ENCODE measurements around the gene SSUH2. TPM values are rescaled to one million over a fixed set of nuclear protein-coding genes. Genes with fewer than 3 reads are reported as not detected.

Gene SSUH2
- total RNA-seq, 1 experiment from 2014 or later: 0.94 TPM

DNA sequence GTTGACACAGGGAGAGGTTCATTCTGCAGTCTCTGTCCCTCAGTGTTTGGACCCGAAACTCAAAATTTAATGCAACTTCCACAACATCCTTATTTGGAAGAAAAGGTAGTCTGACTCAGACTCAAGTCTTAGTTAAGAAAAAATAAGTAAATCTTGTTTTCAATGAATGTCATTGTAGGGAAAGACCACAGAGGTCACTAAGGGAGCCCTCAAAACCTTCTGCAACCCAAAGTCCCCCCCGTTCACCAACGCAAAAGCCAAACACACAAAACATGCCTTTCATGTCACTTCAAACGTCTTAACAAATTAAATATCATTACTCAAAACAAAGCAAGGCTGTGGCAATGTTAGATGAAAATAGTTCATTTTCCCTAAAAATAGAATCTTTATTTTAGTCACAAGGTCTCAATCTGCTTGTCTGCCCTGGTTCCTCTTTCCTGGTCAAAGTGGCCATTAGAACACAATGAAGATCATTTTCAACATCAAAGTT is 20.9 kb upstream of the SSUH2 start (continued):
- TF ChIP-seq, protein P1, sequence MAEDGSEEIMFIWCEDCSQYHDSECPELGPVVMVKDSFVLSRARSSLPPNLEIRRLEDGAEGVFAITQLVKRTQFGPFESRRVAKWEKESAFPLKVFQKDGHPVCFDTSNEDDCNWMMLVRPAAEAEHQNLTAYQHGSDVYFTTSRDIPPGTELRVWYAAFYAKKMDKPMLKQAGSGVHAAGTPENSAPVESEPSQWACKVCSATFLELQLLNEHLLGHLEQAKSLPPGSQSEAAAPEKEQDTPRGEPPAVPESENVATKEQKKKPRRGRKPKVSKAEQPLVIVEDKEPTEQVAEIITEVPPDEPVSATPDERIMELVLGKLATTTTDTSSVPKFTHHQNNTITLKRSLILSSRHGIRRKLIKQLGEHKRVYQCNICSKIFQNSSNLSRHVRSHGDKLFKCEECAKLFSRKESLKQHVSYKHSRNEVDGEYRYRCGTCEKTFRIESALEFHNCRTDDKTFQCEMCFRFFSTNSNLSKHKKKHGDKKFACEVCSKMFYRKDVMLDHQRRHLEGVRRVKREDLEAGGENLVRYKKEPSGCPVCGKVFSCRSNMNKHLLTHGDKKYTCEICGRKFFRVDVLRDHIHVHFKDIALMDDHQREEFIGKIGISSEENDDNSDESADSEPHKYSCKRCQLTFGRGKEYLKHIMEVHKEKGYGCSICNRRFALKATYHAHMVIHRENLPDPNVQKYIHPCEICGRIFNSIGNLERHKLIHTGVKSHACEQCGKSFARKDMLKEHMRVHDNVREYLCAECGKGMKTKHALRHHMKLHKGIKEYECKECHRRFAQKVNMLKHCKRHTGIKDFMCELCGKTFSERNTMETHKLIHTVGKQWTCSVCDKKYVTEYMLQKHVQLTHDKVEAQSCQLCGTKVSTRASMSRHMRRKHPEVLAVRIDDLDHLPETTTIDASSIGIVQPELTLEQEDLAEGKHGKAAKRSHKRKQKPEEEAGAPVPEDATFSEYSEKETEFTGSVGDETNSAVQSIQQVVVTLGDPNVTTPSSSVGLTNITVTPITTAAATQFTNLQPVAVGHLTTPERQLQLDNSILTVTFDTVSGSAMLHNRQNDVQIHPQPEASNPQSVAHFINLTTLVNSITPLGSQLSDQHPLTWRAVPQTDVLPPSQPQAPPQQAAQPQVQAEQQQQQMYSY (CRISPR knock-in tag; IDR thresholded peaks at IDR 0.05): no peak
- TF ChIP-seq TEAD4 (CRISPR knock-in tag; IDR thresholded peaks at IDR 0.05) (no peak), ETV6 (CRISPR knock-in tag; IDR thresholded peaks at IDR 0.05) (no peak), KAT7 (CRISPR knock-in tag; IDR thresholded peaks at IDR 0.05; ENCODE audit: borderline replicate concordance) (no peak), JUN (CRISPR knock-in tag; IDR thresholded peaks at IDR 0.05) (no peak), ZNF671 (CRISPR knock-in tag; IDR thresholded peaks at IDR 0.05) (no peak), NFE2L1 (CRISPR knock-in tag; IDR thresholded peaks at IDR 0.05) (no peak), TCF7 (CRISPR knock-in tag; IDR thresholded peaks at IDR 0.05; ENCODE audit: low read depth) (no peak), ZNF232 (CRISPR knock-in tag; IDR thresholded peaks at IDR 0.05) (no peak)
- TF ChIP-seq, protein P2, sequence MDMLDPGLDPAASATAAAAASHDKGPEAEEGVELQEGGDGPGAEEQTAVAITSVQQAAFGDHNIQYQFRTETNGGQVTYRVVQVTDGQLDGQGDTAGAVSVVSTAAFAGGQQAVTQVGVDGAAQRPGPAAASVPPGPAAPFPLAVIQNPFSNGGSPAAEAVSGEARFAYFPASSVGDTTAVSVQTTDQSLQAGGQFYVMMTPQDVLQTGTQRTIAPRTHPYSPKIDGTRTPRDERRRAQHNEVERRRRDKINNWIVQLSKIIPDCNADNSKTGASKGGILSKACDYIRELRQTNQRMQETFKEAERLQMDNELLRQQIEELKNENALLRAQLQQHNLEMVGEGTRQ (CRISPR knock-in tag; IDR thresholded peaks at IDR 0.05): no peak

DNA sequence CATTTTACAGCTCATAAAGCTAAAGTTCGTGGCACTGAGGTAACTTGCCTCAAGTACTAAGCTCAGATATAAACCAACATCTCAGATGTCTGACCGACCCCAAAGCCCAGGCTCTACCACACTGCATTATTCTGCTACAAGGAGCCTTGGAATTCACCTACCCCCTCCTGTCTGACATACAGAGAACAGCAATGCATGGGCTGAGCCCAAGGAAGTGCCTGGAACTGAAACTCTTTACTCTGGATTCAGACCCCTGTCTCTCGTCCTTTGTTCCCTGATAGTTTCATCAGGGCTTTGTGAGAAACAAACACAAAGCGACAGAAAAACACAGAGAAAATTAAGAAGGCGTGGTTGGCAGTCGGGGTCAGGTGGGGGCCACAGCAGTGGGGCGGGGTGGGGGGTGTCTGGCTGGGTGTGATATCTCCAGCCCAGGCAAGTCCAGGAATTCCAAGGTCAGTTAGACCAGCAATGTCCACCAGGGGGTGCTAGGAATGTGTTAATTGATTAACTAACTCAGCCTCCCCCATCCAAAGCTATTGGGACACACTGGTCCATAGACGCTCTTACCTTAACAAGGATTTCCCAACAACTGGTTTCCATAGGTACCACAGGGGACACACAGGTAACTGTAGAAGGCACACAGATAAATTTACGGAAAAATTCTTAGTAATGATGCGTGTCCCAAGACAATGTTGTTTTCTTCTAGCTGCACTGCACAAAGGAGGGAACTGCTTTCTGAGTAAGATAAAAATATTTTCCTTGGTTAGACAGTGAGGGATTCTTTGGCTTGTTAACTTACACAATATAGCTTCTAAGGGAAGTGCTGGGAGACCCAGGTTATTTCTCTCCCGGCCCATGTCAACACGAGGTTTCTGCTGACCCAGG is 18.8 kb upstream of the SSUH2 start:
- no peak overlapping the region for H3K4me3 Mint-ChIP-seq
- TF ChIP-seq, protein P3, sequence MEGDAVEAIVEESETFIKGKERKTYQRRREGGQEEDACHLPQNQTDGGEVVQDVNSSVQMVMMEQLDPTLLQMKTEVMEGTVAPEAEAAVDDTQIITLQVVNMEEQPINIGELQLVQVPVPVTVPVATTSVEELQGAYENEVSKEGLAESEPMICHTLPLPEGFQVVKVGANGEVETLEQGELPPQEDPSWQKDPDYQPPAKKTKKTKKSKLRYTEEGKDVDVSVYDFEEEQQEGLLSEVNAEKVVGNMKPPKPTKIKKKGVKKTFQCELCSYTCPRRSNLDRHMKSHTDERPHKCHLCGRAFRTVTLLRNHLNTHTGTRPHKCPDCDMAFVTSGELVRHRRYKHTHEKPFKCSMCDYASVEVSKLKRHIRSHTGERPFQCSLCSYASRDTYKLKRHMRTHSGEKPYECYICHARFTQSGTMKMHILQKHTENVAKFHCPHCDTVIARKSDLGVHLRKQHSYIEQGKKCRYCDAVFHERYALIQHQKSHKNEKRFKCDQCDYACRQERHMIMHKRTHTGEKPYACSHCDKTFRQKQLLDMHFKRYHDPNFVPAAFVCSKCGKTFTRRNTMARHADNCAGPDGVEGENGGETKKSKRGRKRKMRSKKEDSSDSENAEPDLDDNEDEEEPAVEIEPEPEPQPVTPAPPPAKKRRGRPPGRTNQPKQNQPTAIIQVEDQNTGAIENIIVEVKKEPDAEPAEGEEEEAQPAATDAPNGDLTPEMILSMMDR (IDR thresholded peaks at IDR 0.05): peak; percentile 70
- TF ChIP-seq ZNF219 (CRISPR knock-in tag; IDR thresholded peaks at IDR 0.05; ENCODE audit: borderline replicate concordance): no peak
- no peak for TF ChIP-seq GTF2I (CRISPR knock-in tag; conservative IDR thresholded peaks at IDR 0.05)
- no peak for TF ChIP-seq SOX15 (CRISPR knock-in tag; IDR thresholded peaks at IDR 0.05)
- TF ChIP-seq ATF1 (CRISPR knock-in tag; IDR thresholded peaks at IDR 0.05): no peak
- no peak overlapping the region for H3K27ac Mint-ChIP-seq
- ChIA-PET CTCF (interaction anchor here (0.5 to 3.1 kb wide), 25 partner anchors 11 to 339 kb away, joined by 3 to 21 read pairs (median 4); partner anchors contain the start of genes CAV3 and OXTR), POLR2A (no interaction called here)
- H3K27me3 Mint-ChIP-seq (ENCODE audit: low read depth): peaks cover 52% of the 10 kb centered on the region
- H3K36me3 Mint-ChIP-seq: no peaks in the 10 kb centered on the region
- H3K4me1 Mint-ChIP-seq: peaks cover 9% of the 10 kb centered on the region
- DNase-seq (ENCODE audit: low spot score) (peak; percentile 95), ATAC-seq (peak; percentile 92)
- no peaks in the 10 kb centered on the region for H3K9me3 Mint-ChIP-seq

DNA sequence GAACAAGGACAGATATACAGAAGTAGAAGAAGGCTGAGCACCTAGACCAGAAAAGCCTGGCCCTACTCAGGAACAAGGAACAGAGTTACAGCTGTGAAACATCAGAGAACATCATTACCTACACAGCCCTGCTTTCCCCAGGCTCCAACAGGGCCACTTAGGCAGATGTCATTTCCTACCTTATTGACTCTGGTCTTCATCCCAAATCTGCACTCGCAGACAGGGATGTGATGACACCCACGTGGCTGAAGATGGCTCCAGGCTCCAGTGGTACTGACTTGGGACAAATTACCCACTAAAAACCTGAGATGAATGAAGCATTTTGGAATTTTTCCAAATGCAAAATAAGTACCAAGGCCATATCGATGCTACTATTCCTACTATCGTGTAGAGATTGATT is 18.0 kb upstream of the SSUH2 start:
- no peak overlapping the region for H3K27ac Mint-ChIP-seq
- peaks cover 9% of the 10 kb centered on the region for H3K4me1 Mint-ChIP-seq
- ChIA-PET CTCF (interaction anchor here (1.5 to 3.1 kb wide), 9 partner anchors 12 to 107 kb away, joined by 3 to 21 read pairs (median 8); partner anchors contain the start of genes CAV3 and OXTR), POLR2A (no interaction called here)
- peaks cover 52% of the 10 kb centered on the region for H3K27me3 Mint-ChIP-seq (ENCODE audit: low read depth)
- H3K9me3 Mint-ChIP-seq: no peaks in the 10 kb centered on the region
- DNase-seq (ENCODE audit: low spot score) (no peak), ATAC-seq (no peak)
- H3K4me3 Mint-ChIP-seq: no peak overlapping the region
- TF ChIP-seq CREM (CRISPR knock-in tag; IDR thresholded peaks at IDR 0.05) (no peak), NR1H2 (CRISPR knock-in tag; IDR thresholded peaks at IDR 0.05) (no peak), TEAD4 (CRISPR knock-in tag; IDR thresholded peaks at IDR 0.05) (no peak), KAT7 (CRISPR knock-in tag; IDR thresholded peaks at IDR 0.05; ENCODE audit: borderline replicate concordance) (no peak)
- H3K36me3 Mint-ChIP-seq: no peaks in the 10 kb centered on the region
